Aorta (tissue), 5 donors: Measurements from ENCODE around the gene NRP2. TPM values are rescaled to one million over a fixed set of nuclear protein-coding genes. Genes with fewer than 3 reads are reported as not detected.

Experiments
- ATAC-seq: fragments of 200-7000 bp; cut with Tn5 transposase; one replicate; pipeline ENCODE4 v1.9.1; 2022; ENCODE audit warnings: moderate library complexity; ENCODE audit not compliant: low FRiP score
- DNase-seq, 2 donors: peaks; one replicate each; pipeline ENCODE4 v3.0.0-alpha.2; 2020
- H3K27ac ChIP-seq, 2 donors: one replicate each; pipeline ENCODE4 v1.5.1; 2013; ENCODE audit warnings: low read length in 2 of 2, mild to moderate bottlenecking in 2 of 2, moderate library complexity in 2 of 2, control low read depth in 1 of 2, inconsistent platforms in 1 of 2, low read depth in 1 of 2
- H3K27me3 ChIP-seq, 2 donors: one replicate each; pipeline ENCODE4 v1.6.1; 2013; ENCODE audit warnings: control low read depth in 1 of 2, low read length in 1 of 2, mild to moderate bottlenecking in 1 of 2, moderate library complexity in 1 of 2; ENCODE audit not compliant: insufficient read depth in 2 of 2, control insufficient read depth in 1 of 2
- H3K36me3 ChIP-seq, 2 donors: one replicate each; pipeline ENCODE4 v1.6.1; 2013; ENCODE audit warnings: control low read depth in 1 of 2, low read length in 1 of 2, mild to moderate bottlenecking in 1 of 2; ENCODE audit not compliant: insufficient read depth in 2 of 2, control insufficient read depth in 1 of 2
- H3K4me1 ChIP-seq, 2 donors: one replicate each; pipeline ENCODE4 v1.6.1; 2013; ENCODE audit warnings: low read length in 2 of 2, control low read depth in 1 of 2, mild to moderate bottlenecking in 1 of 2, moderate library complexity in 1 of 2; ENCODE audit not compliant: insufficient read depth in 2 of 2, control insufficient read depth in 1 of 2
- H3K4me3 ChIP-seq, 2 donors: one replicate each; pipeline ENCODE4 v1.5.1; 2013; ENCODE audit warnings: low read length in 2 of 2, control low read depth in 1 of 2, mild to moderate bottlenecking in 1 of 2
- H3K9me3 ChIP-seq: one replicate; pipeline ENCODE4 v1.6.1; 2013; ENCODE audit warnings: mild to moderate bottlenecking, low read length; ENCODE audit not compliant: control insufficient read depth
- WGBS, 2 donors: extraction: QIAGEN DNeasy Blood & Tissue Kit; methylation state at CpG; one replicate each; pipeline ENCODE4 v1.1.7; 2013; 5-methylcytosine and 5-hydroxymethylcytosine counted together
- intact Hi-C, 2 donors: fragments of 100-400 bp; cut with DNase I; formaldehyde crosslinking; loops; one replicate each; pipeline versions ENCODE4 v1.14.2 to v1.15.0; 2022
- polyA plus RNA-seq, 2 donors: library from polyadenylated mRNA; stranded (reverse); fragments of 200-250 nt; gene quantifications; one replicate each; pipeline ENCODE4 v1.2.3, GENCODE V29; 2013
- total RNA-seq, 2 donors: library from RNA; stranded (reverse); fragmentation: NEBNext Ultra II Directional; extraction: Animal tissue kit (Norgen Biotek cat#: 25700); gene quantifications; one replicate each; pipeline ENCODE4 v1.2.1, GENCODE V29; 2021
- donor health status: healthy with polysubstance abuse.
- donor health status: Bipolar disorder and iron deficiency.
- donor health status: DM: no; HTN: no; CAD: no.
- donor health status: DM: no; HTN: no; CAD: no.
- donor health status: DM: yes; HTN: yes; CAD: no.

NRP2 gene
- total and polyA plus RNA-seq, 4 donors: 13.6 to 67.3 (median 28.5) TPM

- H3K9me3 ChIP-seq: peaks cover 1% of the 10 kb centered on the region
- no peaks in the 10 kb centered on the region for H3K36me3 ChIP-seq
- no peaks in the 10 kb centered on the region for H3K4me1 ChIP-seq
- H3K4me3 ChIP-seq: no peak overlapping the region
- H3K27me3 ChIP-seq: no peaks in the 10 kb centered on the region
- 54 to 63% methylated on average over 3 of the region's 3 CpGs for WGBS, 2 donors
- DNase-seq (no peak), ATAC-seq (no peak)
- intact Hi-C loops: no loop called here
- no peak overlapping the region for H3K27ac ChIP-seq
Measured at GRCh38 chr2:205845446-205845845, 163.1 kb downstream of the NRP2 start.
